GM13976 (cell line): ENCODE measurements around the gene GPRC5D.

ENCODE experiments used
- DNase-seq: peaks from one replicate; pipeline ENCODE4 v3.0.0; 2012; ENCODE audit warnings: low spot score
- CTCF ChIP-seq: IDR thresholded peaks from 2 replicates; pipeline ENCODE4 v1.5.1; 2012; ENCODE audit warnings: borderline replicate concordance, mild to moderate bottlenecking; ENCODE audit not compliant: insufficient read depth; ENCODE audit errors: extremely low read depth, missing control alignments, control extremely low read depth
- in situ Hi-C: fragments of 300-500 bp; cut with MboI; formaldehyde crosslinking; loops from one replicate; pipeline ENCODE4 v1.12.0; 2022; ENCODE audit warnings: low sequenced_read_pairs, mixed read lengths, inconsistent platforms; ENCODE audit not compliant: unreplicated experiment

Gene GPRC5D

GRCh38 chr12:12954356-12954755 lies 2.4 kb upstream of the GPRC5D start:
- in situ Hi-C loops: no loop called here
- no peak for TF ChIP-seq CTCF
- DNase-seq: no peak

- TF ChIP-seq CTCF: no peak
- in situ Hi-C loops: no loop called here
- no peak for DNase-seq
Measured at GRCh38 chr12:12951504-12951903, 466 bp downstream of the GPRC5D start.

- no peak for TF ChIP-seq CTCF
- in situ Hi-C loops: no loop called here
- DNase-seq: no peak
Measured at GRCh38 chr12:12947902-12948301, 4.1 kb downstream of the GPRC5D start.

- no peak for TF ChIP-seq CTCF
- no peak for DNase-seq
- in situ Hi-C loops: no loop called here
Measured at GRCh38 chr12:12946686-12947355, 5.1 kb downstream of the GPRC5D start.

- TF ChIP-seq CTCF: no peak
- in situ Hi-C loops: no loop called here
- DNase-seq: no peak
Measured at GRCh38 chr12:12945591-12945990, 6.4 kb downstream of the GPRC5D start.

- in situ Hi-C loops: no loop called here
- DNase-seq: no peak
- no peak for TF ChIP-seq CTCF
Measured at GRCh38 chr12:12943586-12944260, 8.2 kb downstream of the GPRC5D start.
